HUES6 (cell line): ENCODE results near the gene CAMK2B.

Source experiments
- H3K27ac ChIP-seq: 2 replicates; pipeline ENCODE4 v1.7.0; 2013; ENCODE audit warnings: low read depth, mild to moderate bottlenecking, low read length, inconsistent platforms
- H3K27me3 ChIP-seq: 2 replicates; pipeline ENCODE4 v1.6.1; 2013; ENCODE audit warnings: low read length; ENCODE audit not compliant: control insufficient read depth, insufficient read depth
- H3K36me3 ChIP-seq: 2 replicates; pipeline ENCODE4 v1.6.1; 2013; ENCODE audit warnings: low read length; ENCODE audit not compliant: control insufficient read depth, insufficient read depth
- H3K4me1 ChIP-seq: 2 replicates; pipeline ENCODE4 v1.6.1; 2013; ENCODE audit warnings: low read length; ENCODE audit not compliant: control insufficient read depth, insufficient read depth
- H3K4me3 ChIP-seq: 2 replicates; pipeline ENCODE4 v1.5.1; 2013; ENCODE audit warnings: low read depth, low read length
- H3K9ac ChIP-seq: one replicate; pipeline ENCODE4 v1.6.1; 2013; ENCODE audit warnings: mild to moderate bottlenecking, low read length
- H3K9me3 ChIP-seq: 2 replicates; pipeline ENCODE4 v1.6.1; 2013; ENCODE audit warnings: low read depth, low read length; ENCODE audit not compliant: control insufficient read depth, insufficient read depth

The CAMK2B gene

DNA sequence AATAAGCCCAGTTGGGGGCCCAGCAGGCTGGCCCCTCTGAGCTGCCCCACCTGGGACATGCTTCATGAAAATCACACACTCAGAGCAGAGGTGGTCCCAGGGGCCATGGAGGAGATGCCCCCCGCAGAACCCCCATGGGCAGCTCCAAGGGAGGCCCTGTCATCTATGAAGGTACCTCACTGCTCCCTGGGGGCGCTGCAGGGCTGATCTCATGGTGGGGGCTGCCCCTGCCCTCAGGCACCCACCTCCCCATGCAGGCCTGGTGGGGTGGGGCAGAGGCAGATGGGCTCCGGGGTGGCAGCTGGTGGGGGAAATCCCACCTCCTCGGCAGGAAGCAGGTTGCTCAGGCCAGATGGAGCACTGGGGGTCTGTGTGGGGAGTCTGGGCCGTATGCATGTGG is 64.2 kb downstream of the CAMK2B start:
- H3K27ac ChIP-seq, result no peak overlapping the region
- peaks cover 6% of the 10 kb centered on the region; the same call in 1 of the 2 replicates for H3K27me3 ChIP-seq
- H3K9me3 ChIP-seq, result no peaks in the 10 kb centered on the region
- H3K4me1 ChIP-seq, result peaks cover 6% of the 10 kb centered on the region
- H3K36me3 ChIP-seq, result no peaks in the 10 kb centered on the region
- H3K9ac ChIP-seq, result no peak overlapping the region
- no peak overlapping the region for H3K4me3 ChIP-seq

DNA sequence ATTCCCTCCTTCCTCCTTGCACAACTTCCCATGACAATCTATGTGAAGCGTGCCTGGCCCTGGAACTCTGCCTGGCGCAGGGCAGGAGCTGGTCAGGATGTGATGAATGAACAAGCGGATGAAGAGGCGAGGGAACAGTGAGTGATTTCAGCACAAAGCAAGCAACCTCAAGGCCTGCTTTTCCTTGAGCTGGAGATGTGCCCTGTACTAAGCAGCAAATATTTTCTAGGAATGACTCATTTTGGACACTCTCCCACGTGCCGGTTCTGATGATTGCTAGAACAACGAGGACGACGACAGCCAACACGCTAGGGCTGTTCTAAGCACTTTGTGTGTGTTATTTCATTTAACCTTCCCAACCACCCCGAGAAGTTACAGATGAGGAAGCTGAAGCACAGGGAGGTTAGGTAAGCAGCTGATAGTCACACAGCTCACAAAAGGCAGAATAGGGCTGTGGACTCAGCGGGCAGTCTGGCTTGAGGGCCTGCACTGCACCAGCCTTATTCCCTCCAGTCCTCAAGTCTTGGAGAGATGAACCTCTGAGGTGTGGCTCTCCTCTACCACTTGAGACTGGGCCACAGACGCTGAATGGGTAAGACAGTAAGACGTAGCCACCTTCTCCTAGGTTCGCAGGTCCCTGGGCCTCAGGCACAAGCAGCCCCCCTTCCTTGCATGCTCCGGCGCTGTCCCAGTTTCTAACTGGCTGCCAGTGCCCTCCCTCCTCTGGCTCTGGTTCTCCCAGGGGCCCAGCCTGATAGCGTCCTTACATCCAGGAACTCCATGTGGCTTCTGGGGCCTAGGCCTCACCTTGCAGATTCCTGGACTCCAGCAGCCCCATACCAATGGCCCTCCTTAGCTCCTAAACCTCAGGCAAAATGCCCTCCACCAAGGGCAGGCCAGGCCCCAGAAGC is 65.6 kb downstream of the CAMK2B start:
- no peak overlapping the region for H3K9ac ChIP-seq
- H3K9me3 ChIP-seq, result no peaks in the 10 kb centered on the region
- no peak overlapping the region for H3K4me3 ChIP-seq
- no peak overlapping the region for H3K27ac ChIP-seq
- H3K36me3 ChIP-seq, result no peaks in the 10 kb centered on the region
- H3K4me1 ChIP-seq, result peaks cover 6% of the 10 kb centered on the region
- peaks cover 6% of the 10 kb centered on the region; the same call in 1 of the 2 replicates for H3K27me3 ChIP-seq

DNA sequence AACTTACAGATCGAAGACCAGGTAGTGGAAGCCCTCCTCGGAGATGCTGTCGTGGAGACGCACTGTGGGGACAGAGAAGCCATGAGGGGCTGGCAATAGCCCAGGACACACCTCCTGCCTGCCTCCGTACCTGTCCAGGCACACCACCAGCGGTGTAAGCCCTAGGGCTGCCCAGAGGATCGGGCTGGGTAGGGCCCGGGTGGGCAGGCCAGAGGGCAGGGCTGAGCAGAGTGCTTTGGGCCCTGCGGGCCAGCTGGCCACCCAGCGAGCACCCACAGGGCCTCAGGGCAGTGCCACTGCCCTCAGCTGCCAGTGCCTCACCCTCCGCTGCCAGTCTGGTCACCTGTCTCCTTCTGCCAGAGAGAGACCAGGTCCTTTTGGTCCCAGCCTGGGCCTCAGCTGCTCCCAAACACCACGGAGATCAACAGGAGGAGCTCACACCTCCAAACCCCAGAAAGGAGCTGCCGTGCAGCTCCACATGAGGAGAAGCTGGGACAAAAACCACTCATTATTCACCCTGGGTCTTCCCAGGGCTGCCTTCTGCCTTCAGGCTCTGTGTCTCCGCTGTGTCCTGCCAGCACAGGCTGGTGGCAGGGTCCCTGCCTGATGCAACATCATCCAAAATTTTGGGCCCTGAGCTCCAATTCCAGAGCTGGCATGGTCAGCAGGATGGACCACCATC is 66.4 kb downstream of the CAMK2B start:
- no peak overlapping the region for H3K27ac ChIP-seq
- no peak overlapping the region for H3K9ac ChIP-seq
- no peak overlapping the region for H3K4me3 ChIP-seq
- H3K9me3 ChIP-seq, result no peaks in the 10 kb centered on the region
- H3K4me1 ChIP-seq, result peaks cover 4% of the 10 kb centered on the region
- no peaks in the 10 kb centered on the region for H3K36me3 ChIP-seq
- H3K27me3 ChIP-seq, result peaks cover 2% of the 10 kb centered on the region; the same call in 1 of the 2 replicates

DNA sequence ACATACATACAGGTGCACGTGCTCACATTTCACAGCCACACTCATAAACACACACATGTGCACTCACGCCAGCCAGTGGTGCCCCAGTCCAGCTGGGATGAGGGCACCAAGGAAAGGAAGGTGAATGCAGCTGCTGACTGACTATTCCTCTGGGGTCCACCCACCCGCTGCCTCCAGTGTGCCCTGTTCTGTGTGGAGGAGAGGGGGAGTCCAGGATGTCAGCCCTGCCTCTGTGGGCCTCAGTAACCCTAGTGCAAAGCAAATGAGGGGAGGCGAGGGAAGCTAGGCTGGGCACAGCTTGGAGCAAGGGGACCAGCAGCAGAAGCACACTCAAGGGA is 67.0 kb downstream of the CAMK2B start:
- no peak overlapping the region for H3K4me3 ChIP-seq
- H3K4me1 ChIP-seq, result no peaks in the 10 kb centered on the region; the same call in 1 of the 2 replicates
- no peaks in the 10 kb centered on the region for H3K27me3 ChIP-seq
- no peaks in the 10 kb centered on the region for H3K9me3 ChIP-seq
- no peak overlapping the region for H3K27ac ChIP-seq
- H3K9ac ChIP-seq, result no peak overlapping the region
- H3K36me3 ChIP-seq, result no peaks in the 10 kb centered on the region

DNA sequence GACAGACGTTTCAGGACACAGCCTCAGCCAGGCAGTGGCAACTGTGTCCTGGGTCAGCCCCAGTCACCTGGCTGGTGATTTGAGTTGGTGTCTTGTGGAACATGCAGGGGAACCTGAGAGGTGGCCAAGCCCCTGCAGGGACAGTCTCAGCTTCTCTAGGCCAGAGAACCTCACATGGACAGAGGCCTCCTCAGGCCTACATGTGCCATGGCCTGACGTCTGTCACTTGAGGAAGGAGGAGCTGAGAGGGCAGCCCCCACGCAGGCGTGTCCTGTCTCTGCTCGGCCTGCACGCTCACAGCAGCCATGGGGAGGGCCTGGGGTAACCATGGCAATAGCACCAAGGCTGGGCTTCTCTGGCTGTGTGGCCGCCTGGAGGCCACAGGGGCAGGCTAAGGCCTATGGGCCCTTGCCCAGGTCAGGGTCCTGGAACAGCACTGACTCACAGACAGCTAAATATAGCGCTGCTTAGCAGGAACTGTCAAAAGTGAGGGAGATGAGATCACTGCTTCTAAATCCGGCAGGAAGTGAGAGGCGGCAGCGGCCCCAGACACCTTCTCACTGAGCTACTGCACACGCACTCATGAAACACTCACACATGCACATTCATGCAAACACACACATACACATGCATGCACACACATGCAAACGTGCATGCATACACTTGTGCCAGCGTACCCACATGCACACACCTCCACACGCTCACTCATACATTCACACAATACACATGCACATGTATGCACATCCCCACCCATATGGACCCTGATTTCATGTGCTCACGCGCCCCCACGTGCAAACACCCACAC is 67.6 kb downstream of the CAMK2B start:
- H3K27ac ChIP-seq, result no peak overlapping the region

DNA sequence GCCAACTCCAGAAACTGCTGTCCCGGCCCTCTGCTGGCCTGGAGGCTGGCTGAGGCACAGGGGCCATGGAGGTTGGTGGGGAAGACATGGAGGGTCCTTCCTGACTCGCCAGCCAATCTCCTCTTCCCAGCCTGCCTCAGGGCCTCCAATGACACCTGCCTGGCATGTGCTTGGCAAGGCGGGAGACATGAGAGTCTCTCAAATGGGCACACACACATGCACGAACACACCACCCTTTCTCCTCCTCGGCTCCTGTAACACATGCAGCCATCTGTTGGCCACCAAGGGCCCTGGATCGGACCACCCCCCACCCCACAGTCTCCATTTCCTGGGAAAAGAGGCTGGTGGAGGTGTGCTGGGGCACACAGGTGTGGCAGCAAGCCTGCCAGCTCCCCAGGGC is 68.2 kb downstream of the CAMK2B start:
- H3K4me3 ChIP-seq, result no peak overlapping the region
- no peak overlapping the region for H3K27ac ChIP-seq
- no peak overlapping the region for H3K9ac ChIP-seq
- H3K36me3 ChIP-seq, result no peaks in the 10 kb centered on the region
- no peaks in the 10 kb centered on the region for H3K9me3 ChIP-seq
- no peaks in the 10 kb centered on the region for H3K27me3 ChIP-seq
- H3K4me1 ChIP-seq, result no peaks in the 10 kb centered on the region; the same call in 1 of the 2 replicates

More for the DNA sequence above, 67.6 kb downstream of the CAMK2B start:
- Histone ChIP-seq H3K4me3 (no peak overlapping the region), H3K9me3 (no peaks in the 10 kb centered on the region), H3K9ac (no peak overlapping the region), H3K4me1 (no peaks in the 10 kb centered on the region; the same call in 1 of the 2 replicates), H3K36me3 (no peaks in the 10 kb centered on the region), H3K27me3 (no peaks in the 10 kb centered on the region)

DNA sequence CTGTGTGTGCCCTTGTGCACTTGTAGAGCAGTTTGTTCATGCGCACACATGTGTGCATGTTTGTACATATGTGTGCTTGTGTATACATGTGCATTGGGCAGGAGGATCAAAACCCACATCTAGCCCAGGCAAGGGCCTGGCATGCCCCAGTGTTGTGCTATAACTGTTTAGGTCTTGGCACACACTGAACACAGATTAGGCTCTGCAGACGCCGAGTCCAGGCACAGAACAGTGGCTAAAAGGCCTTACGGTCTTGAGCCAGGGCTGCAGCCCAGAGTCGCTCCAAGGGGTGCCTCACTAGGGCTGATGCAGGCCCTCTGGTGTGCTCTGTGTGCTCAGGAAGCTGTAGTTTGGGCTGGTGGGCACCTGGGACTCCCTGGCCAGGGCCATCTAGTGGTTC is 68.9 kb downstream of the CAMK2B start:
- Histone ChIP-seq H3K4me1 (no peaks in the 10 kb centered on the region; the same call in 1 of the 2 replicates), H3K36me3 (no peaks in the 10 kb centered on the region), H3K27me3 (no peaks in the 10 kb centered on the region), H3K9ac (no peak overlapping the region), H3K4me3 (no peak overlapping the region), H3K9me3 (no peaks in the 10 kb centered on the region), H3K27ac (no peak overlapping the region)

DNA sequence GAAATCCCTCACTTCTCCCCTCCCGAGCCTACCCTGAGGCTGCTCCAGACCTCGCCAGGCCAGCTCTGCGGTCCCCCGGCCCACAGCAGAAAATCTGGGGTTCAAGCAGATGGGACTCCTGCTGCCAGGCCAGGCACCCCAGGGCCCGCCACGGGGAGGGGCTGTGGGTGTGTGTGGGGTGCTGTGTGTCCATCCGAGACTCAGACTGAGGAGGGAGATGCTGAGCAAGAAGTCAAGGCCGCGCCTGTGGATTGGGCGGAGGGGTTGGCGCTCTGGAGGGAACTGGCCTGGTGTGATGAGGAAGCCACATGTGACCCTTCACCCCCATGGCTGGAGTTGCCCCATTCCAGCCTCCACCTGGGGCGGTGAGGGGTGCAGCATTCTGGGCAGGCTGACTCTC is 73.5 kb downstream of the CAMK2B start:
- Histone ChIP-seq H3K27ac (no peak overlapping the region), H3K9me3 (no peaks in the 10 kb centered on the region), H3K27me3 (no peaks in the 10 kb centered on the region), H3K9ac (no peak overlapping the region), H3K4me3 (no peak overlapping the region), H3K36me3 (no peaks in the 10 kb centered on the region), H3K4me1 (no peaks in the 10 kb centered on the region)

DNA sequence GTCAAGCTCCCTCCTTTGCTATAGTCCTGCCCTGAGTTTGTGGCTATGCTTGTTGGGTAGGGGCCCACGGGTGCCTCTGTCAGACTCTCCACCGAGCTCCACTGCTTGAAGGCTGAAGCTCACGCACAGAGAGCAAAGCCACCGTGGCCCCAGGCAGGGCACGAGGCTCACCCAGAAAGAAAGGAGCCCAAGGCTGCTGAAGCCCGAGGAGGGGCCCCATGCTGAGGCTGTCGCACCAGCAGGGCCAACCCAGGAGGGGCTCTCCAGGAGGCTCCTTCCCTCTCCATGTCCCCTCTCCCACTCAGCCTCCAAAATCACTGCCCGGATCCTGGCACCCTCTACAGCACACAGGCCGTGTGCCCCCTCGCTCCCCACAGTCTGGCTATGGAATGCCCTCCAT is 74.1 kb downstream of the CAMK2B start:
- no peak overlapping the region for H3K27ac ChIP-seq

DNA sequence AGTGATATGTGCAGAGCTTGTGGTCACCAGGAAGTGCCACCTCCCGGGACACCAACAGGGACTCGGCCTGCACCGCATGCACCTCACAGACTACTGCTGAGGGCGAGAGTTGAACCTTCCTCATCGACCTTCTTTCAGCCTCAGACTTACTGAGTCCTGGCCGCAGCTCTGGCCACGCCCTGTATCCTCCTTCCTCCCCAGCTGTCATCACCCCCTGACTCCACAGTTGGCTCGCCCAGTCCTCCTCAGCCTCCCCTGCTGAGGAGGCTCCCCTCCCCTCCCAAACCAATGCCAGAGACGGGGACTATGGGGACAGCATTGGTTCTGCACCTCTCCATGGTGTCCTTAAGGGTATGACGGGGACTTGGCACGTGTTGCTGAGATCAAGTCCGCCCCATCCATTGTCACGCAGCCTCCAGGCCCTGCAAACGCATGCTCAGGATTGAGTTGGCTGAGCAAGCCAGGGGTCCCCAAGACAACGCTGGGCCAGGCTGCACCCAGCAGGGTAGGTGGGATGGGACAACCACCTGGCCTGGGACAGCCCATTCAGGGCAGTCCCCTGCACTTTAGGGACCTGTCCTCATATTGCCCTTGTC is 75.7 kb downstream of the CAMK2B start:
- Histone ChIP-seq H3K4me3 (no peak overlapping the region), H3K9me3 (no peaks in the 10 kb centered on the region), H3K4me1 (no peaks in the 10 kb centered on the region), H3K27me3 (no peaks in the 10 kb centered on the region), H3K27ac (no peak overlapping the region), H3K36me3 (no peaks in the 10 kb centered on the region), H3K9ac (no peak overlapping the region)

More for the DNA sequence above, 74.1 kb downstream of the CAMK2B start:
- Histone ChIP-seq H3K9ac (no peak overlapping the region), H3K4me3 (no peak overlapping the region), H3K9me3 (no peaks in the 10 kb centered on the region), H3K27me3 (no peaks in the 10 kb centered on the region), H3K36me3 (no peaks in the 10 kb centered on the region), H3K4me1 (no peaks in the 10 kb centered on the region)
